ENCODE results near the gene GPR162.
A peak's percentile ranks its signal among the peaks of the same experiment; 100 is the strongest.

GPR162 gene

GRCh38 chr12:6775185-6776174 is 46.1 kb upstream of the GPR162 start:
- no peak for DNase-seq (ENCODE audit: low read depth)
- TF ChIP-seq, protein P1, sequence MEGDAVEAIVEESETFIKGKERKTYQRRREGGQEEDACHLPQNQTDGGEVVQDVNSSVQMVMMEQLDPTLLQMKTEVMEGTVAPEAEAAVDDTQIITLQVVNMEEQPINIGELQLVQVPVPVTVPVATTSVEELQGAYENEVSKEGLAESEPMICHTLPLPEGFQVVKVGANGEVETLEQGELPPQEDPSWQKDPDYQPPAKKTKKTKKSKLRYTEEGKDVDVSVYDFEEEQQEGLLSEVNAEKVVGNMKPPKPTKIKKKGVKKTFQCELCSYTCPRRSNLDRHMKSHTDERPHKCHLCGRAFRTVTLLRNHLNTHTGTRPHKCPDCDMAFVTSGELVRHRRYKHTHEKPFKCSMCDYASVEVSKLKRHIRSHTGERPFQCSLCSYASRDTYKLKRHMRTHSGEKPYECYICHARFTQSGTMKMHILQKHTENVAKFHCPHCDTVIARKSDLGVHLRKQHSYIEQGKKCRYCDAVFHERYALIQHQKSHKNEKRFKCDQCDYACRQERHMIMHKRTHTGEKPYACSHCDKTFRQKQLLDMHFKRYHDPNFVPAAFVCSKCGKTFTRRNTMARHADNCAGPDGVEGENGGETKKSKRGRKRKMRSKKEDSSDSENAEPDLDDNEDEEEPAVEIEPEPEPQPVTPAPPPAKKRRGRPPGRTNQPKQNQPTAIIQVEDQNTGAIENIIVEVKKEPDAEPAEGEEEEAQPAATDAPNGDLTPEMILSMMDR (IDR thresholded peaks at IDR 0.05; ENCODE audit: low read length, missing control alignments), result no peak
- H3K4me3 ChIP-seq (replicated peaks; ENCODE audit: low read depth, low read length), result no peak overlapping the region

- TF ChIP-seq, protein P1 (IDR thresholded peaks at IDR 0.05; ENCODE audit: low read length, missing control alignments), result no peak
- DNase-seq (ENCODE audit: low read depth), result no peak
- H3K4me3 ChIP-seq (replicated peaks; ENCODE audit: low read depth, low read length), result no peak overlapping the region
Observed at GRCh38 chr12:6777386-6777785, 44.2 kb upstream of the GPR162 start.

- no peak for DNase-seq (ENCODE audit: low read depth)
- TF ChIP-seq, protein P1 (IDR thresholded peaks at IDR 0.05; ENCODE audit: low read length, missing control alignments), result no peak
- H3K4me3 ChIP-seq (replicated peaks; ENCODE audit: low read depth, low read length), result peak overlapping the region; percentile 45
Observed at GRCh38 chr12:6778217-6778573, 43.4 kb upstream of the GPR162 start.

DNA sequence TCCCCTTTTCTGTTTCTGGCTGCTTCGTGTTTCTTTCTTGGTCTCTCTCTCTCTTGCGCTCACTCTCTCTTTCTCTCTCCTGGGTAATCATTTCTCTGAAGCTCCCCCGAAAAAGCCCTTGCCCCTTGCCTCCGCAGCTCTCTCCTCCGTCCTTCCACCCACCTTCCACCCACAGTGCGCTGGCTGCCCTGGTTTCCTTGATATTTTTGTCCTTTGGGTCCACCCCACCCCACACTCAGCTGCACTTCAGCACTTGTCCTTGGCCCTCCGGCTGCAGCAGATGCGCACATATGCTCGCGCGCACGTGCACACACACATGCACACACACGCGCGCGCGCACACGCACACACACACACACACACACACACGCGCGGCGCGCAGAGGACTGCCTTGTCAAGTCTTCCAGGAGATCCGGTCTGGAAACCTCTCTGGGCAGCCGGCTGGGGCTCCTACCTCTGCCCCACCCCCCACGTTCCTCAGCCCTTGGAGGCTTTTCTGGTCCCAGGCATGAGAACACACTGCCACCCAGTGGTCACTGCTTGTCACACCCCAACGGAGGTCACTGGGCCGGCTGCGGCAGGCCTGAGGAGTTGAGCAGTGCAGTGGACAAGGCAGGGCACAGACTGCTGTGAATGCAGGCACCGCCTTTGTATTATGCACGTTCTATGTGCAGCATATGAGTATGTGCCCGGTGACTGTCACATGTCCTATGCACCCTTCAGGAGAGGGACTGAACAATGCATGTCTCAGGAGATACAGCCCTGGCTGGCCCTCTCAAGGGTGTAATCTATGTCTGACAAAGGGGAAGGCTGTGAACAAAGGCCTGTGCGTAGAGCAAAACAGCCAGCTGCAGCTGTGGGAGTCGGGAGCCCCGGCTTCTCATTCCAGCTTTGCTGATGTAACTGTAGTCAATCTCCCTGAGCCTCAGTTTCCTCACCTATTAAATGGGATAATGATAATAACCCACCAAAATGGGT is 42.8 kb upstream of the GPR162 start:
- TF ChIP-seq, protein P1 (IDR thresholded peaks at IDR 0.05; ENCODE audit: low read length, missing control alignments), result peak; percentile 92
- peak; percentile 95 for DNase-seq (ENCODE audit: low read depth)
- peak overlapping the region; percentile 45 for H3K4me3 ChIP-seq (replicated peaks; ENCODE audit: low read depth, low read length)

- TF ChIP-seq, protein P1 (IDR thresholded peaks at IDR 0.05; ENCODE audit: low read length, missing control alignments), result no peak
- DNase-seq (ENCODE audit: low read depth), result no peak
- H3K4me3 ChIP-seq (replicated peaks; ENCODE audit: low read depth, low read length), result no peak overlapping the region
Observed at GRCh38 chr12:6779708-6780432, 41.8 kb upstream of the GPR162 start.

GRCh38 chr12:6780573-6780972 is 41.0 kb upstream of the GPR162 start:
- no peak overlapping the region for H3K4me3 ChIP-seq (replicated peaks; ENCODE audit: low read depth, low read length)
- no peak for DNase-seq (ENCODE audit: low read depth)
- TF ChIP-seq, protein P1 (IDR thresholded peaks at IDR 0.05; ENCODE audit: low read length, missing control alignments), result no peak
